Cardiac muscle cell (in vitro differentiated cells and primary cell): ENCODE results near the gene COL25A1. TPM values are rescaled to one million over a fixed set of nuclear protein-coding genes. Genes with fewer than 3 reads are reported as not detected.
A peak's percentile ranks its signal among the peaks of the same experiment; 100 is the strongest.

ENCODE experiments used
- DNase-seq, 2 donors: peaks; one replicate each; pipeline versions ENCODE4 v3.0.0 to v3.0.0-alpha.2; 2010 to 2017; ENCODE audit warnings: low read depth in 1 of 2, low spot score in 1 of 2
- H3K27ac ChIP-seq: fragments of 200-600 bp; sonication (generic); 2 replicates; pipeline ENCODE4 v1.5.1; 2016
- H3K27me3 ChIP-seq: fragments of 200-600 bp; sonication (generic); 2 replicates; pipeline ENCODE4 v1.6.0; 2016; ENCODE audit warnings: control low read depth
- H3K36me3 ChIP-seq: fragments of 200-600 bp; sonication (generic); 2 replicates; pipeline ENCODE4 v1.5.1; 2016; ENCODE audit warnings: control low read depth
- H3K4me1 ChIP-seq: fragments of 200-600 bp; sonication (generic); 2 replicates; pipeline ENCODE4 v1.8.1; 2017; ENCODE audit warnings: low read depth, mild to moderate bottlenecking, mixed run types
- H3K4me3 ChIP-seq: fragments of 200-600 bp; sonication (generic); 2 replicates; pipeline ENCODE4 v1.5.1; 2016; ENCODE audit warnings: mild to moderate bottlenecking
- H3K9me3 ChIP-seq: fragments of 200-600 bp; sonication (generic); 2 replicates; pipeline ENCODE4 v1.5.1; 2017; ENCODE audit warnings: low read depth, mild to moderate bottlenecking, control low read depth
- polyA plus RNA-seq: library from polyadenylated mRNA; unstranded; fragments of >200 nt; fragmentation: Nextera tagmentation; extraction: Ambion mirVana; gene quantifications from 2 replicates; pipeline ENCODE4 v1.2.1, GENCODE V29; 2016
- total RNA-seq: library from RNA; depleted of rRNA; stranded (reverse); fragments of >200 nt; gene quantifications from 2 replicates; pipeline ENCODE4 v1.2.3, GENCODE V29; 2016
- TF ChIP-seq, protein P1 (sequence below): IDR thresholded peaks from 2 replicates; pipeline ENCODE4 v1.5.1; 2012; ENCODE audit warnings: low read depth, mild to moderate bottlenecking, low read length

The COL25A1 gene
- total and polyA plus RNA-seq, 2 experiments from 2014 or later = 3.5 to 8.4 TPM

DNA sequence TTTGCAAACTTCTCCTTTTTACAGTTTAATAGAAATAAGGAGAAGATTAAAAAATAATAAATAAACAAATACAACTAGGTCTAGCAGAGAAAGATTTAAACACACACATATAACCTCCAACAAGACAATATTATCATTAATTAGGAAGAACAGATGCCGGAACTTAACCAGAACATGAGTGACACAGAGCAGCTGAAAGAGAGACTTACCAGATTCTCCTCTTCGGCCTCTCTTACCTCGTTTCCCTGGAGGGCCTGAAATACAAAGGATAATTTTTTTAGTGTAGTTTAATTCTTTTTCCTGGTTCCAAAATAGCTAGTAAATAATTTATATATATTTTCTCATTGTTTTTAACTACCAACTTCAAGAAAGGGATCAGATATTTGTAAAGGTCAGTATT is 252.5 kb downstream of the COL25A1 start:
- no peak for DNase-seq
- no peak overlapping the region for H3K4me3 ChIP-seq
- H3K27me3 ChIP-seq = no peaks in the 10 kb centered on the region
- TF ChIP-seq, protein P1, sequence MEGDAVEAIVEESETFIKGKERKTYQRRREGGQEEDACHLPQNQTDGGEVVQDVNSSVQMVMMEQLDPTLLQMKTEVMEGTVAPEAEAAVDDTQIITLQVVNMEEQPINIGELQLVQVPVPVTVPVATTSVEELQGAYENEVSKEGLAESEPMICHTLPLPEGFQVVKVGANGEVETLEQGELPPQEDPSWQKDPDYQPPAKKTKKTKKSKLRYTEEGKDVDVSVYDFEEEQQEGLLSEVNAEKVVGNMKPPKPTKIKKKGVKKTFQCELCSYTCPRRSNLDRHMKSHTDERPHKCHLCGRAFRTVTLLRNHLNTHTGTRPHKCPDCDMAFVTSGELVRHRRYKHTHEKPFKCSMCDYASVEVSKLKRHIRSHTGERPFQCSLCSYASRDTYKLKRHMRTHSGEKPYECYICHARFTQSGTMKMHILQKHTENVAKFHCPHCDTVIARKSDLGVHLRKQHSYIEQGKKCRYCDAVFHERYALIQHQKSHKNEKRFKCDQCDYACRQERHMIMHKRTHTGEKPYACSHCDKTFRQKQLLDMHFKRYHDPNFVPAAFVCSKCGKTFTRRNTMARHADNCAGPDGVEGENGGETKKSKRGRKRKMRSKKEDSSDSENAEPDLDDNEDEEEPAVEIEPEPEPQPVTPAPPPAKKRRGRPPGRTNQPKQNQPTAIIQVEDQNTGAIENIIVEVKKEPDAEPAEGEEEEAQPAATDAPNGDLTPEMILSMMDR = no peak
- no peaks in the 10 kb centered on the region for H3K36me3 ChIP-seq
- H3K4me1 ChIP-seq = peaks cover 9% of the 10 kb centered on the region
- no peaks in the 10 kb centered on the region for H3K9me3 ChIP-seq
- no peak overlapping the region for H3K27ac ChIP-seq

DNA sequence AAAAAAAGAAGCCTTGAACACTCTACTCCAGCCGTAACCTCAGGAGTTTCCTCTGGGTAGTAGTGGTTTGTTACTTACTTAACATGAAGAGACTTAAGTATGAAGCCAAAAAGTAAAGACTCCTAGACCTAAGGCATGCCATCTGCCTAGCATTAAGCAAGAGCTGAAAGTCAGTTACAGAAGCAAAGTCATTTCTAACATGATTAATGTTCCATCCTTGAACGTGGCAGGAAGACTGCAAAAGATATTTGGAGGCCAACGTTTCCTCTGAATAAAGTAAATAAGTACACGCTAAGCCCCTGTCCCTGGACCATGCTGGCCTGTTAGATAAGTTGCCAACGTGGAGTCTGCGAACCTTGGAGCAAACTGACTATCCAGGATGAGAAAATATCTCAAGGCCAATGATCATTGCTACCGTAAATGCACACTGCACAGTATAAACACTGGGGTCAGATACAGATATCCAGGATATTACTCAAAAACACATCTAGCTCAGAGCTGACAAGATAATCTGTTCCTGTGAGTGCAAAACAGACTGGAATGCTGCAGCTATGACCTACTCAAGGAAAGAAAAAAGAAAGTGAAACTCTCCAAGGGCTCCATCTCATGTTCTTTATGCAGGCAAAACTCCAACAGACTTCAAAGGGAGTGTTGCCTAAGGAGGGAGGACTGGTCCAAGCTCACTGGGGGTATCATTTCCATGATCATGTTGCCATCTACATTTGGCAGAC is 255.8 kb downstream of the COL25A1 start:
- H3K27ac ChIP-seq = no peak overlapping the region
- peak in 1 of 2 donors; percentile 82 for DNase-seq
- H3K4me3 ChIP-seq = no peak overlapping the region

GRCh38 chr4:109044431-109044830 is 258.0 kb downstream of the COL25A1 start:
- H3K9me3 ChIP-seq = no peaks in the 10 kb centered on the region
- H3K27ac ChIP-seq = no peak overlapping the region
- TF ChIP-seq, protein P1 = no peak
- H3K36me3 ChIP-seq = no peaks in the 10 kb centered on the region
- peaks cover 3% of the 10 kb centered on the region for H3K4me1 ChIP-seq
- H3K4me3 ChIP-seq = no peak overlapping the region
- no peaks in the 10 kb centered on the region for H3K27me3 ChIP-seq
- DNase-seq = no peak

More for the DNA sequence above, 255.8 kb downstream of the COL25A1 start:
- TF ChIP-seq, protein P1 = no peak
- H3K9me3 ChIP-seq = no peaks in the 10 kb centered on the region
- no peaks in the 10 kb centered on the region for H3K27me3 ChIP-seq
- H3K4me1 ChIP-seq = peaks cover 3% of the 10 kb centered on the region
- no peaks in the 10 kb centered on the region for H3K36me3 ChIP-seq

- TF ChIP-seq, protein P1 = no peak
- H3K4me3 ChIP-seq = no peak overlapping the region
- no peak for DNase-seq
- H3K36me3 ChIP-seq = no peaks in the 10 kb centered on the region
- no peaks in the 10 kb centered on the region for H3K9me3 ChIP-seq
- no peak overlapping the region for H3K27ac ChIP-seq
- H3K27me3 ChIP-seq = no peaks in the 10 kb centered on the region
- H3K4me1 ChIP-seq = peaks cover 3% of the 10 kb centered on the region
Measured at GRCh38 chr4:109043286-109043685, 259.2 kb downstream of the COL25A1 start.

DNA sequence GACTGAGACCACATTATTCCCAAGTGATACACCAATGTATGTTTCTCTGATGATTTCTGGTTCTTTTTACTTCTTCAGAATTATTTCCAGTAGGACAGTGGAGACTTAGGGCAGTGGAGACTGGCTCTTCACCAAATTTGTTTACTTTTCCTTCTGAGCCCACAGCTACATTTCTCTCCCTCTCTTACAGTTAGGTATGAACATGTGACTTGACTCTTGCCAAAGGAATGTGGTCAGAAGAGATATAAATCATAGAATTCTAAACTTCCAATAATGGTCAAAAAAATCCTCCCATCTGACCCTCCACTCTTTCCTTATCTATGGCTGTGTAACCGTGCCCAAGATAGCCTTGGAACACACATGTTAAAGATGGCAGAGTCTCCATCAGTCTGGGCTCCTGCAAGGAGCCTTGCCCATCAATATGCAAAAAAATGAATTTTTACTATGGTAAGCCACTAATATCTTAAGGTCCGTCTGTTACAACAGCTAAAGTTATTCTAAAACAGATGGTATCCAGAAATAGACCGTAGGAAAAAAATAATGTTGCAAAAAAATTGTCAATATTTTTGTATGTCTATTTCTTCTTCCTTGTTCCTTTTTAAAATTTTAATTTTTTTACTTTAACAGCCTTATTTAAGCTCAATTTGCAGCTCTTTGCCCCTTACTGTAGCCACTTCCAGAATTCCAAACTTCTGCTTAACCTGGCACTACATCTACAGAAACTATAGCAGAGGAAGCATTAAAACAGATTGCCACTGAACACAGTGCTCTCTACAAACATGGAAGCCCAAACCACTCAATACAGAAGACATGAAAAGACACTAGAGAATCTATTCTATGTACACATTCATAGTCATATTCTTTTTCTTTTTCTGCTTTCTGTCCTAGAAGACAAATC is 260.7 kb downstream of the COL25A1 start:
- H3K27ac ChIP-seq = no peak overlapping the region
- no peaks in the 10 kb centered on the region for H3K9me3 ChIP-seq
- H3K4me3 ChIP-seq = no peak overlapping the region
- DNase-seq = peak in 1 of 2 donors; percentile 29
- TF ChIP-seq, protein P1 = no peak
- H3K27me3 ChIP-seq = no peaks in the 10 kb centered on the region
- no peaks in the 10 kb centered on the region for H3K36me3 ChIP-seq
- H3K4me1 ChIP-seq = peaks cover 3% of the 10 kb centered on the region
